GM12878 (cell line): ENCODE results near the gene ARL5A. TPM values are rescaled to one million over a fixed set of nuclear protein-coding genes. Genes with fewer than 3 reads are reported as not detected.

Experiments used
- ATAC-seq: fragments of 200-7000 bp; cut with Tn5 transposase; 3 replicates; pipeline ENCODE4 v1.9.1; 2020; ENCODE audit warnings: mild to moderate bottlenecking, moderate library complexity
- BruUV-seq: library from RNA; stranded (reverse); fragments of 400-500 nt; replicated peaks from 2 replicates; lab custom pipeline; 2021; lab: Mats Ljungman, UMichigan
- CTCF ChIA-PET: fragments of 300-600 bp; sonication (Branson Sonifier 250); formaldehyde crosslinking; extraction: SDS; loops from one replicate; lab custom pipeline; 2021; ENCODE audit warnings: inconsistent platforms; lab: Yijun Ruan, JAX
- POLR2A ChIA-PET: fragments of 350-600 bp; formaldehyde crosslinking; extraction: SDS; loops from one replicate; lab custom pipeline; 2021; ENCODE audit warnings: inconsistent platforms; lab: Charles Lee
- RAD21 ChIA-PET: fragments of 300-600 bp; sonication (Branson Sonifier 250); formaldehyde crosslinking; loops from one replicate; lab custom pipeline; 2023; ENCODE audit warnings: antibody characterized with exemption; ENCODE audit not compliant: unreplicated experiment; lab: Charles Lee
- SMC1A ChIA-PET: fragments of 300-600 bp; sonication (Branson Sonifier 250); formaldehyde crosslinking; loops from one replicate; lab custom pipeline; 2023; ENCODE audit not compliant: unreplicated experiment, uncharacterized antibody; lab: Charles Lee
- DNase-seq: peaks from one replicate; pipeline ENCODE4 v3.0.0-alpha.2; 2011; ENCODE audit warnings: low read depth, low spot score
- FAIRE-seq: peaks from 3 replicates; lab custom pipeline; 2011; peaks lifted over from hg19 to GRCh38; lab: Jason Lieb, UNC
- H2AFZ ChIP-seq: 2 replicates; pipeline ENCODE4 v1.6.0; 2011; ENCODE audit warnings: low read depth, low read length, control low read depth; ENCODE audit not compliant: control insufficient read depth
- H3K27ac ChIP-seq: 2 replicates; pipeline ENCODE4 v1.5.1; 2011; ENCODE audit warnings: control low read depth; ENCODE audit not compliant: control insufficient read depth, insufficient read depth
- H3K27me3 ChIP-seq, 2 experiments: replicated peaks in 1 of 2; 2 replicates each; pipeline versions ENCODE4 v1.6.0 to v1.6.1; 2011; ENCODE audit warnings: low read length in 1 of 2; ENCODE audit not compliant: control insufficient read depth in 2 of 2, insufficient read depth in 2 of 2
- H3K36me3 ChIP-seq, 2 experiments: 2 replicates each; pipeline ENCODE4 v1.5.1; 2011; ENCODE audit warnings: low read length in 1 of 2; ENCODE audit not compliant: control insufficient read depth in 2 of 2, insufficient read depth in 2 of 2
- H3K4me1 ChIP-seq: 2 replicates; pipeline ENCODE4 v1.6.1; 2011; ENCODE audit warnings: mild to moderate bottlenecking, low read length, moderate library complexity, mixed read lengths; ENCODE audit not compliant: control insufficient read depth, insufficient read depth
- H3K4me2 ChIP-seq: 2 replicates; pipeline ENCODE4 v1.6.0; 2011; ENCODE audit warnings: control low read depth; ENCODE audit not compliant: control insufficient read depth, insufficient read depth
- H3K4me3 ChIP-seq: fragments of 200-600 bp; sonication (generic); 2 replicates; pipeline ENCODE4 v1.5.1; 2016
- H3K79me2 ChIP-seq: 2 replicates; pipeline ENCODE4 v1.6.0; 2011; ENCODE audit warnings: low read length; ENCODE audit not compliant: control insufficient read depth, insufficient read depth
- H3K9ac ChIP-seq: 2 replicates; pipeline ENCODE4 v1.8.0; 2011; ENCODE audit warnings: low read length, control low read depth, mixed read lengths; ENCODE audit not compliant: control insufficient read depth, insufficient read depth
- H3K9me3 ChIP-seq: replicated peaks from 3 replicates; pipeline ENCODE4 v1.5.1; 2011; ENCODE audit warnings: mild to moderate bottlenecking, low read length; ENCODE audit not compliant: control insufficient read depth, insufficient read depth
- H4K20me1 ChIP-seq: 2 replicates; pipeline ENCODE4 v1.6.0; 2011; ENCODE audit not compliant: control insufficient read depth, insufficient read depth
- BHLHE40 ChIP-seq, 2 experiments: fragments of 450-650 bp in 1 of 2; IDR thresholded peaks; 2 replicates each; pipeline ENCODE4 v1.6.1; 2011 to 2017; ENCODE audit warnings: low read depth in 2 of 2, borderline replicate concordance in 1 of 2, improper control_type of control experiment in 1 of 2, low read length in 1 of 2, mild to moderate bottlenecking in 1 of 2
- E2F4 ChIP-seq: IDR thresholded peaks from 2 replicates; pipeline ENCODE4 v1.6.1; 2012; ENCODE audit warnings: low read depth, low read length, improper control_type of control experiment
- IRF4 ChIP-seq: IDR thresholded peaks from 2 replicates; pipeline ENCODE4 v1.6.1; 2011; ENCODE audit warnings: low read depth, low read length
- NFYA ChIP-seq: IDR thresholded peaks from 2 replicates; pipeline ENCODE4 v1.6.1; 2011; ENCODE audit warnings: low read depth, mild to moderate bottlenecking, low read length, improper control_type of control experiment, borderline replicate concordance
- NR2C1 ChIP-seq: fragments of 450-650 bp; IDR thresholded peaks from 2 replicates; pipeline ENCODE4 v1.6.1; 2017; ENCODE audit warnings: antibody characterized with exemption, mild to moderate bottlenecking, moderate library complexity
- RUNX3 ChIP-seq: IDR thresholded peaks from 2 replicates; pipeline ENCODE4 v1.6.1; 2012; ENCODE audit warnings: low read length, inconsistent platforms
- SMARCA5 ChIP-seq: fragments of 450-650 bp; IDR thresholded peaks from 2 replicates; pipeline ENCODE4 v1.6.1; 2017; ENCODE audit warnings: mild to moderate bottlenecking
- SPI1 ChIP-seq: IDR thresholded peaks from 2 replicates; pipeline ENCODE4 v1.6.1; 2011; ENCODE audit warnings: low read depth, mild to moderate bottlenecking, low read length, moderate library complexity, borderline replicate concordance; ENCODE audit not compliant: insufficient read depth
- ZBTB11 ChIP-seq: fragments of 450-650 bp; formaldehyde crosslinking; IDR thresholded peaks from 2 replicates; pipeline ENCODE4 v1.5.0; 2022; ENCODE audit warnings: mild to moderate bottlenecking, missing genetic modification characterization
- WGBS: methylation state at CpG from one replicate; pipeline ENCODE4 v1.1.6; 2016; ENCODE audit warnings: low lambda C conversion rate; ENCODE audit not compliant: insufficient replicate concordance, insufficient coverage; ENCODE audit errors: missing lambda C conversion rate; 5-methylcytosine and 5-hydroxymethylcytosine counted together
- in situ Hi-C: fragments of 300-500 bp; cut with MboI; formaldehyde crosslinking; loops from 9 replicates; pipeline ENCODE4 v1.14.3; 2018; ENCODE audit warnings: mixed read lengths
- intact Hi-C: fragments of 100-400 bp; cut with micrococcal nuclease; formaldehyde crosslinking; loops from one replicate; pipeline ENCODE4 v1.14.2; 2022; ENCODE audit not compliant: unreplicated experiment
- polyA plus RNA-seq, 11 experiments: library from polyadenylated mRNA; depleted of rRNA in 4 of 11; unstranded in 6 of 11; stranded (reverse) in 5 of 11; fragments of >200 nt; fragmentation: Nextera tagmentation in 4 of 11; fragmentation: Illumina TruSeq in 1 of 11; extraction: Ambion mirVana in 4 of 11; extraction: Trizol in 1 of 11; gene quantifications; 1 replicate in 1 of 11; 2 replicates in 10 of 11; pipeline versions ENCODE4 v1.2.1 to v1.2.3, GENCODE V29; 2011 to 2016; ENCODE audit warnings: inconsistent platforms in 2 of 11, missing spikeins in 2 of 11, low read depth in 1 of 11
- total RNA-seq, 4 experiments: library from RNA; depleted of rRNA in 3 of 4; stranded (reverse); fragments of >200 nt in 3 of 4; fragmentation: Illumina TruSeq in 1 of 4; extraction: Trizol in 1 of 4; gene quantifications; 2 replicates each; pipeline versions ENCODE4 v1.2.1 to v1.2.3, GENCODE V29; 2013 to 2021

The ARL5A gene
- total and polyA plus RNA-seq, 10 of the 15 experiments (the other 5 are each of a cell fraction or from before 2014, with no cell fraction given), result 9.4 to 52.9 (median 32.0) TPM

- H3K27me3 ChIP-seq, result peaks cover 0 to 2% of the 10 kb centered on the region in 2 experiments; a peak in 1 of 4 replicates
- no peak for FAIRE-seq
- BruUV-seq, result no TSS peak
Observed at GRCh38 chr2:151852260-151853069, 24.2 kb upstream of the ARL5A start.

GRCh38 chr2:151851761-151852160 is 23.5 kb upstream of the ARL5A start:
- 83% methylated on average over 3 of the region's 3 CpGs for WGBS
- intact Hi-C loops, result no loop called here
- RAD21 ChIA-PET, result no interaction called here
- TF ChIP-seq BHLHE40 (IDR thresholded peaks at IDR 0.05; ENCODE audit: borderline replicate concordance in 1 of 2, low read depth in 2 of 2, low read length in 1 of 2) (no peak), NR2C1 (no peak), NFYA (no peak), ZBTB11 (CRISPR knock-in tag) (no peak), SPI1 (no peak), IRF4 (no peak), RUNX3 (no peak), SMARCA5 (no peak)

More at GRCh38 chr2:151852260-151853069, 24.2 kb upstream of the ARL5A start:
- H4K20me1 ChIP-seq, result no peaks in the 10 kb centered on the region
- in situ Hi-C loops, result no loop called here
- SMC1A ChIA-PET, result no interaction called here
- no peaks in the 10 kb centered on the region for H3K36me3 ChIP-seq
- no peak overlapping the region for H3K4me3 ChIP-seq
- POLR2A ChIA-PET, result interaction anchor here (0.8 kb wide), 1 partner anchor 26 kb away, joined by 3 read pairs; no protein-coding TSS in a partner anchor
- ATAC-seq (peak; percentile 34; the same call in 1 of the 3 replicates), DNase-seq (no peak)
- 74% methylated on average over 6 of the region's 6 CpGs for WGBS
- CTCF ChIA-PET, result interaction anchor here (1.7 kb wide), 1 partner anchor 10 kb away, joined by 5 read pairs; no protein-coding TSS in a partner anchor
- H3K4me1 ChIP-seq, result peaks cover 7% of the 10 kb centered on the region; the same call in 1 of the 2 replicates
- H3K4me2 ChIP-seq, result no peak overlapping the region
- intact Hi-C loops, result no loop called here
- H3K27ac ChIP-seq, result no peak overlapping the region
- H3K9me3 ChIP-seq, result no peaks in the 10 kb centered on the region
- no peaks in the 10 kb centered on the region for H3K79me2 ChIP-seq
- RAD21 ChIA-PET, result no interaction called here
- TF ChIP-seq E2F4 (no peak), RUNX3 (0 out of 2 replicates have a peak, but pooled peaks have one; percentile 13)
- H2AFZ ChIP-seq, result no peak overlapping the region
- H3K9ac ChIP-seq, result no peak overlapping the region

More at GRCh38 chr2:151851761-151852160, 23.5 kb upstream of the ARL5A start:
- ChIA-PET CTCF (interaction anchor here (1.7 kb wide), 1 partner anchor 11 kb away, joined by 5 read pairs; no protein-coding TSS in a partner anchor), POLR2A (interaction anchor here (0.8 kb wide), 1 partner anchor 25 kb away, joined by 3 read pairs; no protein-coding TSS in a partner anchor), SMC1A (no interaction called here)
- H3K9me3 ChIP-seq, result no peaks in the 10 kb centered on the region
- no peaks in the 10 kb centered on the region for H4K20me1 ChIP-seq
- no peak overlapping the region for H3K4me3 ChIP-seq
- no peaks in the 10 kb centered on the region for H3K79me2 ChIP-seq
- no peak overlapping the region for H2AFZ ChIP-seq
- H3K9ac ChIP-seq, result no peak overlapping the region
- DNase-seq, result no peak
- no peaks in the 10 kb centered on the region for H3K36me3 ChIP-seq
- H3K27ac ChIP-seq, result no peak overlapping the region
- no peak overlapping the region for H3K4me2 ChIP-seq
- peaks cover 7% of the 10 kb centered on the region; the same call in 1 of the 2 replicates for H3K4me1 ChIP-seq
- BruUV-seq, result no TSS peak
- FAIRE-seq, result peak; percentile 18
- H3K27me3 ChIP-seq, result peaks cover 0 to 2% of the 10 kb centered on the region in 2 experiments; a peak in 1 of 4 replicates
- ATAC-seq, result no peak
- in situ Hi-C loops, result no loop called here
